ENCODE data around the gene TMEM233. TPM values are rescaled to one million over a fixed set of nuclear protein-coding genes. Genes with fewer than 3 reads are reported as not detected.

Gene TMEM233
- total RNA-seq, 2 donors from 2014 or later: not detected

- no peak for TF ChIP-seq CTCF (conservative IDR thresholded peaks at IDR 0.05)
- Histone ChIP-seq H3K27ac (ENCODE audit: low read depth, low read length) (no peak overlapping the region), H3K4me3 (ENCODE audit: low read length) (no peak overlapping the region), H3K9ac (ENCODE audit: extremely low read depth, low read length, poor library complexity, severe bottlenecking) (no peak overlapping the region), H3K36me3 (ENCODE audit: control insufficient read depth, insufficient read depth, low read length) (no peaks in the 10 kb centered on the region), H3K4me1 (ENCODE audit: control insufficient read depth, insufficient read depth, low read length) (no peaks in the 10 kb centered on the region), H3K9me3 (ENCODE audit: control insufficient read depth, low read length) (no peaks in the 10 kb centered on the region), H3K27me3 (ENCODE audit: control insufficient read depth, insufficient read depth, low read length, poor library complexity, severe bottlenecking) (no peaks in the 10 kb centered on the region)
- H3K4me3 Mint-ChIP-seq: no peak overlapping the region
- H3K36me3 Mint-ChIP-seq (ENCODE audit: low read depth): no peaks in the 10 kb centered on the region
- H3K4me1 Mint-ChIP-seq: no peaks in the 10 kb centered on the region
- WGBS, 2 experiments (ENCODE audit: insufficient coverage in 1 of 2, insufficient read length in 1 of 2): 83 to 93% methylated on average over 1 to 3 of the region's 3 CpGs
- DNase-seq: no peak
- peaks cover 16% of the 10 kb centered on the region for H3K27me3 Mint-ChIP-seq (ENCODE audit: insufficient read depth)
- H3K27ac Mint-ChIP-seq: no peak overlapping the region
- H3K9me3 Mint-ChIP-seq: no peaks in the 10 kb centered on the region
Measured at GRCh38 chr12:119644930-119645329, 51.4 kb downstream of the TMEM233 start.

GRCh38 chr12:119645535-119646059, 52.0 kb downstream of the TMEM233 start:
- H3K36me3 ChIP-seq (ENCODE audit: control insufficient read depth, insufficient read depth, low read length): no peaks in the 10 kb centered on the region
- H3K9ac ChIP-seq (ENCODE audit: extremely low read depth, low read length, poor library complexity, severe bottlenecking): no peak overlapping the region
- TF ChIP-seq CTCF (conservative IDR thresholded peaks at IDR 0.05): no peak
- Mint-ChIP-seq H3K4me1 (no peaks in the 10 kb centered on the region), H3K9me3 (no peaks in the 10 kb centered on the region), H3K27ac (no peak overlapping the region), H3K4me3 (no peak overlapping the region), H3K36me3 (ENCODE audit: low read depth) (no peaks in the 10 kb centered on the region), H3K27me3 (ENCODE audit: insufficient read depth) (peaks cover 14% of the 10 kb centered on the region)
- no peak overlapping the region for H3K27ac ChIP-seq (ENCODE audit: low read depth, low read length)
- H3K4me3 ChIP-seq (ENCODE audit: low read length): no peak overlapping the region
- no peaks in the 10 kb centered on the region for H3K4me1 ChIP-seq (ENCODE audit: control insufficient read depth, insufficient read depth, low read length)
- H3K27me3 ChIP-seq (ENCODE audit: control insufficient read depth, insufficient read depth, low read length, poor library complexity, severe bottlenecking): no peaks in the 10 kb centered on the region
- no peaks in the 10 kb centered on the region for H3K9me3 ChIP-seq (ENCODE audit: control insufficient read depth, low read length)
- DNase-seq: no peak
- 90 to 96% methylated on average over 5 to 6 of the region's 7 CpGs for WGBS, 2 experiments (ENCODE audit: insufficient coverage in 1 of 2, insufficient read length in 1 of 2)

GRCh38 chr12:119649202-119649808, 55.7 kb downstream of the TMEM233 start:
- no peak overlapping the region for H3K27ac Mint-ChIP-seq
- Histone ChIP-seq H3K4me3 (ENCODE audit: low read length) (no peak overlapping the region), H3K9me3 (ENCODE audit: control insufficient read depth, low read length) (peaks cover 17% of the 10 kb centered on the region), H3K36me3 (ENCODE audit: control insufficient read depth, insufficient read depth, low read length) (no peaks in the 10 kb centered on the region), H3K27me3 (ENCODE audit: control insufficient read depth, insufficient read depth, low read length, poor library complexity, severe bottlenecking) (no peaks in the 10 kb centered on the region), H3K9ac (ENCODE audit: extremely low read depth, low read length, poor library complexity, severe bottlenecking) (no peak overlapping the region), H3K4me1 (ENCODE audit: control insufficient read depth, insufficient read depth, low read length) (no peaks in the 10 kb centered on the region), H3K27ac (ENCODE audit: low read depth, low read length) (no peak overlapping the region)
- H3K9me3 Mint-ChIP-seq: peaks cover 23% of the 10 kb centered on the region
- 66 to 79% methylated on average over 3 to 4 of the region's 4 CpGs for WGBS, 2 experiments (ENCODE audit: insufficient coverage in 1 of 2, insufficient read length in 1 of 2)
- no peak for DNase-seq
- H3K27me3 Mint-ChIP-seq (ENCODE audit: insufficient read depth): peaks cover 11% of the 10 kb centered on the region
- H3K4me3 Mint-ChIP-seq: no peak overlapping the region
- peak; percentile 95 for TF ChIP-seq CTCF (conservative IDR thresholded peaks at IDR 0.05)
- no peaks in the 10 kb centered on the region for H3K36me3 Mint-ChIP-seq (ENCODE audit: low read depth)
- no peaks in the 10 kb centered on the region for H3K4me1 Mint-ChIP-seq

All from endodermal cell (in vitro differentiated cells).